Trophoblast cell (in vitro differentiated cells and primary cell): ENCODE results near the gene VWA2.

ENCODE experiments used
- DNase-seq, 2 donors: peaks; one replicate each; pipeline ENCODE4 v3.0.0-alpha.2; 2016
- H2AFZ ChIP-seq: 2 replicates; pipeline ENCODE4 v1.6.1; 2013; ENCODE audit warnings: low read length, moderate library complexity, mild to moderate bottlenecking; ENCODE audit not compliant: insufficient read depth, poor library complexity
- H2AK5ac ChIP-seq: 2 replicates; pipeline ENCODE4 v1.6.1; 2013; ENCODE audit warnings: mild to moderate bottlenecking, low read length
- H2BK120ac ChIP-seq: 2 replicates; pipeline ENCODE4 v1.6.1; 2013; ENCODE audit warnings: low read length, mild to moderate bottlenecking, moderate library complexity; ENCODE audit not compliant: insufficient read depth, poor library complexity
- H2BK12ac ChIP-seq: 2 replicates; pipeline ENCODE4 v1.6.1; 2013; ENCODE audit warnings: mild to moderate bottlenecking, low read length, moderate library complexity
- H2BK5ac ChIP-seq: 2 replicates; pipeline ENCODE4 v1.6.1; 2013; ENCODE audit warnings: low read length, low read depth, moderate library complexity, mild to moderate bottlenecking; ENCODE audit not compliant: poor library complexity
- H3K14ac ChIP-seq: 2 replicates; pipeline ENCODE4 v1.6.1; 2013; ENCODE audit warnings: mild to moderate bottlenecking, low read length
- H3K18ac ChIP-seq: 2 replicates; pipeline ENCODE4 v1.6.1; 2013; ENCODE audit warnings: mild to moderate bottlenecking, low read length
- H3K23ac ChIP-seq: 2 replicates; pipeline ENCODE4 v1.6.1; 2013; ENCODE audit warnings: low read length
- H3K27ac ChIP-seq: 2 replicates; pipeline ENCODE4 v1.5.1; 2013; ENCODE audit warnings: low read depth, mild to moderate bottlenecking, inconsistent platforms, low read length, moderate library complexity
- H3K27me3 ChIP-seq: 2 replicates; pipeline ENCODE4 v1.6.1; 2013; ENCODE audit warnings: inconsistent platforms, mild to moderate bottlenecking, low read length, moderate library complexity; ENCODE audit not compliant: insufficient read depth
- H3K36me3 ChIP-seq, 2 experiments: 1 replicate in 1 of 2; 2 replicates in 1 of 2; pipeline ENCODE4 v1.6.1; 2013; ENCODE audit warnings: low read length in 2 of 2, mild to moderate bottlenecking in 2 of 2, moderate library complexity in 1 of 2; ENCODE audit not compliant: insufficient read depth in 2 of 2, control insufficient read depth in 1 of 2
- H3K4ac ChIP-seq: 2 replicates; pipeline ENCODE4 v1.6.1; 2013; ENCODE audit warnings: low read depth, mild to moderate bottlenecking, low read length, moderate library complexity
- H3K4me1 ChIP-seq, 2 experiments: 1 replicate in 1 of 2; 2 replicates in 1 of 2; pipeline ENCODE4 v1.6.1; 2013; ENCODE audit warnings: low read length in 2 of 2, mild to moderate bottlenecking in 2 of 2, moderate library complexity in 1 of 2; ENCODE audit not compliant: insufficient read depth in 2 of 2, control insufficient read depth in 1 of 2
- H3K4me2 ChIP-seq: 2 replicates; pipeline ENCODE4 v1.6.1; 2013; ENCODE audit warnings: inconsistent platforms, mild to moderate bottlenecking, low read length, moderate library complexity
- H3K4me3 ChIP-seq: 2 replicates; pipeline ENCODE4 v1.5.1; 2013; ENCODE audit warnings: mild to moderate bottlenecking, low read depth, low read length, inconsistent platforms
- H3K79me1 ChIP-seq: one replicate; pipeline ENCODE4 v1.6.1; 2013; ENCODE audit warnings: low read length
- H3K79me2 ChIP-seq: 2 replicates; pipeline ENCODE4 v1.6.1; 2013; ENCODE audit warnings: low read length, mild to moderate bottlenecking; ENCODE audit not compliant: control insufficient read depth, insufficient read depth, poor library complexity
- H3K9ac ChIP-seq: 2 replicates; pipeline ENCODE4 v1.6.1; 2013; ENCODE audit warnings: mild to moderate bottlenecking, low read length
- H3K9me3 ChIP-seq: 2 replicates; pipeline ENCODE4 v1.6.1; 2013; ENCODE audit warnings: low read depth, mild to moderate bottlenecking, control low read depth, inconsistent platforms, low read length; ENCODE audit not compliant: insufficient read depth
- H4K12ac ChIP-seq: 2 replicates; pipeline ENCODE4 v1.6.1; 2013; ENCODE audit warnings: low read depth, mild to moderate bottlenecking, low read length, moderate library complexity
- H4K8ac ChIP-seq: 2 replicates; pipeline ENCODE4 v1.6.1; 2013; ENCODE audit warnings: low read depth, mild to moderate bottlenecking, low read length, moderate library complexity
- H4K91ac ChIP-seq: one replicate; pipeline ENCODE4 v1.6.1; 2013; ENCODE audit warnings: low read depth, mild to moderate bottlenecking, low read length, moderate library complexity
- WGBS: extraction: QIAGEN DNeasy Blood & Tissue Kit; methylation state at CpG from one replicate; pipeline ENCODE4 v1.1.7; 2013; ENCODE audit warnings: missing lambda C conversion rate; ENCODE audit not compliant: insufficient read length, insufficient coverage; ENCODE audit errors: extremely low coverage; 5-methylcytosine and 5-hydroxymethylcytosine counted together

Gene VWA2

DNA sequence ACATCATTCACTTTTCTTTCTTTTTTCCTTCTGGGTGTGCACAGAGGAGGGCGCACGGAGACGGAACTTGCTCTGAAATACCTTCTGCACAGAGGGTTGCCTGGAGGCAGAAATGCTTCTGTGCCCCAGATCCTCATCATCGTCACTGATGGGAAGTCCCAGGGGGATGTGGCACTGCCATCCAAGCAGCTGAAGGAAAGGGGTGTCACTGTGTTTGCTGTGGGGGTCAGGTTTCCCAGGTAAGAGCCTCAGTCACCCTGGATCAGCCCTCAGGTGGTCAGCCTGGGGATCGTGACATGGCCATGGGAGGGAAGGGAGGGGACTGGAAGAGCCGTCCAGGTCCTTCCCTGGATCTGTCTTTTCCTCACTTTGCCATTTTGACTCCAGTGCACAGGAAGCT lies 33.6 kb downstream of the VWA2 start:
- H3K27me3 ChIP-seq: no peaks in the 10 kb centered on the region
- H2BK5ac ChIP-seq: no peak overlapping the region
- H2AK5ac ChIP-seq: no peak overlapping the region
- H2AFZ ChIP-seq: no peak overlapping the region
- H3K9me3 ChIP-seq: peaks cover 2% of the 10 kb centered on the region
- no CpG with 5 or more reads among the region's 6 CpGs for WGBS
- no peak overlapping the region for H3K4ac ChIP-seq
- H3K18ac ChIP-seq: no peak overlapping the region
- H2BK120ac ChIP-seq: no peak overlapping the region
- H4K91ac ChIP-seq: no peak overlapping the region
- peak overlapping the region; percentile 11 for H2BK12ac ChIP-seq
- no peak overlapping the region for H3K23ac ChIP-seq
- no peaks in the 10 kb centered on the region for H3K36me3 ChIP-seq
- DNase-seq: no peak
- H3K4me3 ChIP-seq: peak overlapping the region; percentile 28
- H3K79me2 ChIP-seq: no peaks in the 10 kb centered on the region
- H3K27ac ChIP-seq: no peak overlapping the region
- peaks cover 7 to 9% of the 10 kb centered on the region in 2 experiments for H3K4me1 ChIP-seq
- no peak overlapping the region for H3K9ac ChIP-seq
- peaks cover 2% of the 10 kb centered on the region for H3K79me1 ChIP-seq
- H3K14ac ChIP-seq: no peak overlapping the region
- H3K4me2 ChIP-seq: no peak overlapping the region
- no peak overlapping the region for H4K12ac ChIP-seq
- H4K8ac ChIP-seq: no peak overlapping the region

- H3K36me3 ChIP-seq: no peaks in the 10 kb centered on the region
- DNase-seq: no peak
- WGBS: no CpG with 5 or more reads among the region's 3 CpGs
- H4K91ac ChIP-seq: no peak overlapping the region
- H3K18ac ChIP-seq: no peak overlapping the region
- H3K4me3 ChIP-seq: no peak overlapping the region
- H3K9ac ChIP-seq: no peak overlapping the region
- H2BK5ac ChIP-seq: no peak overlapping the region
- H3K23ac ChIP-seq: no peak overlapping the region
- H2AFZ ChIP-seq: no peak overlapping the region
- no peak overlapping the region for H2BK120ac ChIP-seq
- H3K4me1 ChIP-seq: peaks cover 7 to 9% of the 10 kb centered on the region in 2 experiments
- no peak overlapping the region for H3K14ac ChIP-seq
- no peak overlapping the region for H3K4me2 ChIP-seq
- H3K4ac ChIP-seq: no peak overlapping the region
- H4K8ac ChIP-seq: no peak overlapping the region
- peaks cover 2% of the 10 kb centered on the region for H3K9me3 ChIP-seq
- H2AK5ac ChIP-seq: no peak overlapping the region
- H3K79me2 ChIP-seq: no peaks in the 10 kb centered on the region
- no peak overlapping the region for H2BK12ac ChIP-seq
- H3K79me1 ChIP-seq: peaks cover 2% of the 10 kb centered on the region
- no peak overlapping the region for H3K27ac ChIP-seq
- H3K27me3 ChIP-seq: no peaks in the 10 kb centered on the region
- no peak overlapping the region for H4K12ac ChIP-seq
These were observed 34.9 kb downstream of the VWA2 start for GRCh38 chr10:114273910-114274309.

- H4K91ac ChIP-seq: no peak overlapping the region
- H3K27me3 ChIP-seq: no peaks in the 10 kb centered on the region
- peaks cover 2% of the 10 kb centered on the region for H3K9me3 ChIP-seq
- no peak overlapping the region for H3K23ac ChIP-seq
- H3K14ac ChIP-seq: no peak overlapping the region
- no peak overlapping the region for H2AK5ac ChIP-seq
- H2BK12ac ChIP-seq: no peak overlapping the region
- H3K9ac ChIP-seq: no peak overlapping the region
- no peak overlapping the region for H4K12ac ChIP-seq
- WGBS: no CpG with 5 or more reads among the region's 16 CpGs
- H3K79me2 ChIP-seq: no peaks in the 10 kb centered on the region
- H3K79me1 ChIP-seq: peaks cover 2% of the 10 kb centered on the region
- no peak overlapping the region for H3K4ac ChIP-seq
- no peak overlapping the region for H2BK120ac ChIP-seq
- no peak overlapping the region for H3K18ac ChIP-seq
- H3K4me2 ChIP-seq: no peak overlapping the region
- H2AFZ ChIP-seq: no peak overlapping the region
- H3K4me3 ChIP-seq: no peak overlapping the region
- no peak overlapping the region for H3K27ac ChIP-seq
- H2BK5ac ChIP-seq: no peak overlapping the region
- no peak overlapping the region for H4K8ac ChIP-seq
- H3K36me3 ChIP-seq: no peaks in the 10 kb centered on the region
- H3K4me1 ChIP-seq: peaks cover 7 to 9% of the 10 kb centered on the region in 2 experiments
- DNase-seq: no peak
These were observed 35.8 kb downstream of the VWA2 start for GRCh38 chr10:114274616-114275453.

GRCh38 chr10:114276066-114276465 lies 37.0 kb downstream of the VWA2 start:
- H3K27ac ChIP-seq: no peak overlapping the region
- H2AK5ac ChIP-seq: no peak overlapping the region
- no peak overlapping the region for H2BK5ac ChIP-seq
- no peak overlapping the region for H2BK120ac ChIP-seq
- no peaks in the 10 kb centered on the region for H3K79me2 ChIP-seq
- no peak overlapping the region for H4K12ac ChIP-seq
- H3K14ac ChIP-seq: no peak overlapping the region
- no peak overlapping the region for H3K9ac ChIP-seq
- no peak overlapping the region for H2AFZ ChIP-seq
- no peak overlapping the region for H4K91ac ChIP-seq
- no peak for DNase-seq
- H3K4me3 ChIP-seq: no peak overlapping the region
- H3K36me3 ChIP-seq: no peaks in the 10 kb centered on the region
- H4K8ac ChIP-seq: no peak overlapping the region
- peaks cover 2% of the 10 kb centered on the region for H3K9me3 ChIP-seq
- no CpG with 5 or more reads among the region's 6 CpGs for WGBS
- no peaks in the 10 kb centered on the region for H3K27me3 ChIP-seq
- H3K18ac ChIP-seq: no peak overlapping the region
- H3K23ac ChIP-seq: no peak overlapping the region
- peaks cover 7 to 9% of the 10 kb centered on the region in 2 experiments for H3K4me1 ChIP-seq
- peaks cover 2% of the 10 kb centered on the region for H3K79me1 ChIP-seq
- no peak overlapping the region for H3K4me2 ChIP-seq
- H2BK12ac ChIP-seq: no peak overlapping the region
- H3K4ac ChIP-seq: no peak overlapping the region
